Middle frontal gyrus (tissue), 1 donor: Measurements from ENCODE around the gene TOMT.

Source experiments
- DNase-seq: peaks from one replicate; pipeline ENCODE4 v3.0.0-alpha.2; 2015; ENCODE audit warnings: low spot score; ENCODE audit errors: extremely low spot score

The TOMT gene

DNA sequence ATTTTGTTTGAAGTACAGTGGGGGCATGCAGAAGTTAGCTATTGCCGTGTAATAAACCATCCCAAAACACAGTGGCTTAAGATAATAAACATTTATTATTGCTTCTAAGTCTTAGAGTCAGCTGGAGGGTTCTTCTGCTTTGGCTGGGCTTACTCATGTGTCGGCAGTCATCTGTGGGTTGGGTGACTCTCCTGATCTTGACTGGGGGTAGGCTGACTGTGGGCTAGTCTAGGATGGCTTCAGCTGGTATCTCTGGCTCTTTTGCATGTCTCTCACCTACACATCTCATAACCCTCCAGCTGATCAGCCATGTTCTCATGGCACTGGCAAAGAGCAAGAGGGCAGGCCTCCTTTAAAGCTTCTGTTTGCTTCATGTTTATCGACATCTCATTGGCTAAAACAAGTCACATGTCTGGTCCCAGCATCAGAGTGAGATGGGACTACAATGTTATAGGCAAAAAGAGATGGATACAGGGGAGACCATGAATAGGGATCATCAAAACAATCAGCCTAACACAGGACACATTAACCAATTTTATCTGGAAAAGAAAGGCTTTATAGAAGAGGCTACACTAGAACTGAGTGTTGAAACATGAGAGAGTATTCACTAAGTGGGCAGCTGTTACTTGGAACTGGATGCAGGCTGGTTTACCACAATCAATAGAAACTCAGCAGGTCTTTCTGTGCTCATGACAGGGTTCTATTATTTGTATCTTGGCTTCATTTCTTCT is 19.9 kb upstream of the TOMT start:
- peak; percentile 42 for DNase-seq

DNA sequence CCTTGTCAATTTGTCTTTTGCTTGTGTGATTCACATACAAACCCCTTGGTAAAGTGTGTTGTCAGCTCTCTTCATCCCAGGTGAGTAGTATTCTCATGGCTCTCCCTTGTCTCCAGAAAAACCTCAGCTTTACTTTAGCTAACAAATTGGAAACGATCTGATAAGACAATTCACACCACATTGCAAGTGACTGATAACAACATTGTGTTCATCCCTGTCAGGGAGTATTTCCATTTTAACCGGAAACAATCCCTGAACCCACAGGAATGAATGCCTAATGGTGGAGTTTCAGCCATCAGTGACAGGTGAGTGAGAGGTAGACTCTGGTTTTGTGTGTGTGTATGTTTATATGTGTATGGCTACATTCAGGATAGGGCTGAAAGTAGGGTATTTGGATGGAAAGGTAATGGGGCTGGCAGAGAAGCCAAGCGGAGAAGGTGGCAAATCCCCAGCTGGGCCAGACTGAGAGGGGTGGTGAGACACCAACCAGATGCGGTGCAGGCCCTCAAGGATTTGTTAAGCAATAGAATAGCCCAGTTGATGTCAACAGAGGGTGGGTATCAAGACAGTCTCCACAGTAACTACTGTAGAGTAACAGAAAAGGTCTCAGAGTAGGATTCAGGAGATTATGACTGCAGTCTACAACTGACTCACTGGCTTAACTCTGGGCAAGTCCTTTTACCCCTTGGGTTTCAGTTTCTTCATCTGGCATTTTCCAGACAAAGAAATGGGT is 17.5 kb upstream of the TOMT start:
- no peak for DNase-seq

DNA sequence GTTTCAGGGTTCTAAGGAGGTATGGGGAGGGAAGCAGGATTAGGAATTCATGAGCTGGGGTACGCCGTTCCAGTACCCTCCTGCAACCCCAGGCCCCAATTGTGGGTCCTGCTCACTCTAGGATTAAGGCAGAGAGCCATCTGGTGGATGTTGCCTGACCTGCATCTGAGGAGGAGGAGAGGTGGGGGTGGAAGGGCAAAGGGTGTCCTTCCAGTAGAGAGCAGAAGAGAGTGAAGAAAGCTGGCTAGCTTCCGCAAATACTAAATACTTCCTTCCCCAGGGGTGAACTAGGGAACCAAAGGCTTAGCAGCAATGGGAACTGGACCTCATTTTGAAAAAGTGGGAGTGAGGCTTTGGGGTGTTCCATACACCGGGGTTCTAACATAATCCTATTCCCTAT is 14.4 kb upstream of the TOMT start:
- no peak for DNase-seq

DNA sequence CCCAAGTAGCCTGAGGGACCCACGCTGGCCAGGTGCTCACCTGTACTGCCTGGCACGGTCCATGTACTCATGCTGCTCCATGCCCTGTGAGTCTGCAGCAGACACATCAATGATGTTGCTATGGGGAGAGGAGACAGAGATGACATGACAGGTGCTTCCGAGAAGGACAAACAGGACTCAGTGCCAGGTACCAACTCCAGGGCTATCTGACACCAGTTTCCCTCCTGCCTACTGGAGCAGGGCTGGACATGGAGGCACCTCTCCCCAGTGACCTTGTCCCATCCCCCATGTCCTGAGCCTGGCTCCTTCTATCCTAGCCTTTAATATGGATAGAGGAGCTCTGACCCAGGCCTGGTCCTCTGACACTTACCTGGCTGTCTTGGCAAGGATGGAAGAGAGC is 7.0 kb upstream of the TOMT start:
- no peak for DNase-seq

DNA sequence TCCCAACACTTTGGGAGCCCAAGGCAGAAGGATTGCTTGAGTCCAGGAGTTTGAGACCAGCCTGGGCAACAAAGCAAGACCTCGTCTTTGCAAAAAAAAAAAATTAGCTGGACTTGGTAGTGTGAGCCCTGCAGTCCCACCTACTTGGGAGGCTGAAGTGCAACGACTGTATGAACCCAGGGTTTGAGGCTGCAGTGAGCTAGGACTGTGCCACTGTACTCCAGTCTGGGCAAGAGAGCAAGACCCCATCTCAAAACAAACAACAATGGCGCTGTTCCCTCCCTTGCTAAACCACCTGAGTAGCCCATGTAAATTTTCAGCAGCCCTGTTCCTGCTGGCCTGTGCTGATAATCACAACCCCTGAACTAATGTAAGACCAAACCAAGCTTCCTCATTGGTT is 5.7 kb upstream of the TOMT start:
- DNase-seq, result no peak

DNA sequence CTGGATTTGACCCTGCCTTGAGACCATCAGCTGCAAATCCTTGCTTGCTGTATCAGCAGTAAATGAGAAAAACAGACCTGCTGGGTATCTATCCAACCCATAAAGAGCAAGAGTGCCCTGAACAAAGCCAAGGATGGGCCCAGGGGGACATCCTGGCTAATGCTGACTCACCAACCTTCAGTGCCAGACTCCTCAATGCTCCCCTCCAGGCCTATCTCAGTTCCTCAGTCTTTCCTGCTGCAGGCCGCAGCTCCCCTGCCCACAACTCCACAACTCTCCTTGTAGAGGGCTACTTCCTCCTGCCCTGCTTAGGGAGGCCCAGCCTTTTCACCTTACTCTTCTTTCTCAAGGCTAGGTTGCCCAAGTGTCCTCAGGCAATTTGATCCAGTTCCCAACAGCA is 5.3 kb upstream of the TOMT start:
- no peak for DNase-seq

DNA sequence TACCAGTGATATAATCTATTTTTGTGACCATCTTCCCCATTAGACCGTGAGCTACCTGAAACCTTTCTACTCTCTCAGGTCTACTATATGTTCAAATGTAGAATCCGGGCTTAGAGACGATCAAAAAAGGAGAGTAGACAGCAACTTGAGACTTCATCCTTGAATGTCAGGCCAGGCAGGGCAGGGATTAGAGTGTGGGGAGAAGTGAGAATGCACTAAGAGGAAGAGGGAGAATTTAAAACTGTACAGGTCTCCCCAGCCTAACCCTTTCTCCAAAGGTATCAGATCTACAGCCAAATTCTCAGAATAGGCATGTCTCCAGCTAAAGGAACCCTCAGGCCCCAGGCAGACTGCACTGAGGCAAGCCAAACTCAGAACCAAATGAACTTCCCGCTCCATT is 3.6 kb upstream of the TOMT start:
- no peak for DNase-seq

DNA sequence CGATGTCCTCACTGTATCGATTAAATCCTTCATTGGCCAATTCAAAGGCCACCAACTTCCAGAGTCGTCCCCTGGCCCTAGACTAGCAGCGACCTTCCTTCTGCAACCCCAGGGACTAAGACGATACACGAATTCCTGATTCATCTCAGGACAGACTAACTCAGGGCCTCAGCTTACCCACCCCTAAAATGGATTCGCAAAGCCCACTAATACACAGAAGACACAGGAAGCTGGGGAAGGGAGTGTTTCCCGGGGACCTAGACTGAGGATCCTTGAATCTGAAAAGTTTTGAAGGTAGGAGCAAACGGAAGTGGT is 3.1 kb upstream of the TOMT start:
- DNase-seq, result no peak

DNA sequence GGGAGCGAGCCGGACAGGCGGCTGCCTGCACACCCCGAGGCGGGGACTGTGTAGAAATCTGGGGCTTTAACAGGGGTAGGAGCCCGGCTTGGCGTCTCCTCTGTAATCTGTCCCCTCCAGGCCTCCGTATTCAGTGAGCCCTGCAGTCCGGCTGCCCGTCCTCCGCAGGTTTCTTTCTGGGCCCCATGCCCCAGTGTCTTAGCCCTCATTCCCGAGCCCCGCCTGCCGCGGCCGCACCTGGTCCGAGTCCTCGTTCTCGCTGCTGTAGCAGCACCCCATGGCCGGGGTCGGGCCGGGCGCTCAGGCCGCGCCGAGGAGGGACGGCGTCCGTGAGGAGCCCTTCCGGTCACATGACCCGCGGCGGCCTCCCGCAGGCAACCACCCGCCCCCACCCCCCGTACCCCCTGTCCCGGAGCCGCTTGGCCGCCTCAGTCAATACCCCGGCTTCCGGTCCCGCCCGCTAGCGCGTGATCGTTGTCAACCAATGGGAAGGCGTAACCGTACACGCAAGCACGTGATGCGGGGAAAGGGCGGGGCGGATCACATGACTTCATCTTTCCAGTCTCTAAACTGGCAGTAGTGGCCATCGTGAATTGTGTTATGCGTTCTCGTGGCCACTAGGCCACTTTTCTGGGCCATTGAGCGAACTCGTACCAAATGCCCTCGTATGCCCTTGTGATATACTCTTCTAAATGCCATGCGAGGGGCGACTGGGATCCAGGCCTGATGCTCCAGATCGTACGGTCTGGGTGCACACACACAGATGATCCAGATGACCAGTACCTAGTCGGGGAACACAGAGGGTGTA is 2.6 kb upstream of the TOMT start, which contains the start of gene LAMTOR1:
TSS of gene LAMTOR1 (minus strand) at position 352 of the 808 bp plus-strand sequence. CDS start at position 279, 73 bp downstream.
- peak; percentile 96 for DNase-seq

DNA sequence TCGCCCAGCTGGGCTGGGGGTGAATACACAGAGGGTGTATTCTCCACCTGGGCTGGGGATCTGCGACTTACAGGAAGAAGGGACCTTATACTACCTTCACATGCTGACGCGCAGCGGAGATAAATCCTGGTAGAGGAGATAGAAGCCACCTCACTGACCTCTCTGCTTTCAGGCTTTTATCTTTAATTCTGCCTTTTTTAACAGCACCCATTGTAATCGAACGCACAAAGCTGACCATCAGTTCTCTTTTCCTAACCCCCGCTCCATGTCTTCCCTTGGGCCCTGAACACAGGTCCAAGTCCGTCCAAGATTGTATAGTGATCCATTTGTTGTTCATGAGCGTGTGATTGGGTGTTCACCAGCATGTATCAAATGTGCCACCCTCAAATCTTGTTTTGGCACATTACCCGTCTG is 2.0 kb upstream of the TOMT start:
- DNase-seq, result no peak

DNA sequence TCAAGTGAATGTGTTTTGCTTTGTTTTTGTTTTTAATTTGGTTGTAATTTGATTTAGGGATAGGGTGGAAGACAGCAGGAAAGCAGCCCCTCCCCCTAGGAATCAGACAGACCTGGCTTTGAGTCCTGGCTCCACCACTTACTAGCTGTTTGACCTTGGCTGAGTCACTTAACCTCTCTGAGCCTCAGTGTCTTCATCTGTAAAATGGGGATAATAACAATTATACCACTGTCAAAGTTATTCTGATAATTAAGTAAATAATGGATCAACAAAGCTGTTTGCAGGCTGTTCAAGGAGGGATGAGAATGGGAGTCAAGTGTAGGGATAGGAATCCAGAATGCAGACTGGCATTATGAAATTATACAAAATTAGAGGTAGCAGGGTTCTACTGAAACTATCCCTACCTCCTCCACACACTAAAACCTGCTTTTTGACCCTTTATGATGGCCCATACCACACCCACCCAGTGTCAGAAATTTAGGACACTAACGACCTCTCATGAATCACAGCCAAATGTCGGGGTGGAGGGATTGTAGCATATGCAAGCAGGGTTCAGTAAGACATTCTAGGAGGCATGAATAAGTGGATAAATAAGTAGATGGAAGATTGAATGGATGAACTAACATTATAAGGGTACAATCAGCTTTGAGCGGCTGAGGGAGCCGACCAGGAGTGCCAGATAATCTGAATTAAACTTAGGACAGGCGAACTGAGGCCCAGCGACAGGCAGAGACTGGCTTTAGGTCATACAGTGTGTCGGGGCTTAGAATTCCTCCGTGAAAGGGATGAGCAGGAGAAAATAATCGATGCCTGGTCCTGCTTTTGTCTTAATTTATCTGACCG is 5.8 kb downstream of the TOMT start:
- DNase-seq, result no peak

DNA sequence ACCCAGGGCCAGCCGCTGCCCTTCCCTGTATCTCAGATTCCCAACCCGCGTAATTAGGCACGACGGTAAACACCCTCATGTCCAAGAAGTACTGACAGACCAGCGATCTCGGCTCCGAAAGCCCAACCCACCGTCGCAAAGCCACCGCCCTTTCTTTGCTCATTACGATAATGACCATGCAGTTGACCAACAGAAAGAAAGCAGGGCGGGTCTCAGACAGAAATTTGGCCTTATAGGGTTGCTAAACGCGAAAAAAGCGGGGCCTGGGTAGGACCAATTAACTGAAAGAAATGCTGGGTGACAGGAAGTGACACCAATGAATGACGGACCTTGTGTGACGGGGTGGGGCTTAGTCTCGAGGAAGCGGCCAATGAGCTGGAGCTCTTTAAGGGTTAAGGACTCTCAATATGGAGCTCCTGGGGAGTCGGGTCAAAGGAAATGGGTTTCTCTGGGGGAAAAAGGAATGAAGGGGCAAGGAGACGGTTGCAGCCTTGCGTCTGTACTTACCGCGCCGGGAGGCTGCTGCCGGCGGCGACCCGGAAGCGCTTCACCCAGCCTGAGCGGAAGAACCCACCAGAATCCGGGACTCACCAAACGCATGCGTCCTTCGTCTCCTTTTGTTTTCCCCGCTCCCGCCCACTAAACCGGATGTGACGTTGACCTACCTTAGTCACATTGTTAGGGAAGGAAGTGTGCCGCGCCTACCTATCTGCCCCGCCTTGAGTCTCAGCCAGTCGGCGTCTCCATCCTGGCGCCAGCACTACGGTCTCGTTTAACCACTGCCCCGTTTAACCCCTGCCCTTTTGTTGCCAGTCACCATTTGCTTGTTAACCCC is 6.6 kb downstream of the TOMT start, which contains the start of gene ANAPC15:
TSS of gene ANAPC15 (minus strand) at position 553 of the 835 bp plus-strand sequence. CDS start 1,419 bp downstream, outside the sequence.
- peak; percentile 100 for DNase-seq

DNA sequence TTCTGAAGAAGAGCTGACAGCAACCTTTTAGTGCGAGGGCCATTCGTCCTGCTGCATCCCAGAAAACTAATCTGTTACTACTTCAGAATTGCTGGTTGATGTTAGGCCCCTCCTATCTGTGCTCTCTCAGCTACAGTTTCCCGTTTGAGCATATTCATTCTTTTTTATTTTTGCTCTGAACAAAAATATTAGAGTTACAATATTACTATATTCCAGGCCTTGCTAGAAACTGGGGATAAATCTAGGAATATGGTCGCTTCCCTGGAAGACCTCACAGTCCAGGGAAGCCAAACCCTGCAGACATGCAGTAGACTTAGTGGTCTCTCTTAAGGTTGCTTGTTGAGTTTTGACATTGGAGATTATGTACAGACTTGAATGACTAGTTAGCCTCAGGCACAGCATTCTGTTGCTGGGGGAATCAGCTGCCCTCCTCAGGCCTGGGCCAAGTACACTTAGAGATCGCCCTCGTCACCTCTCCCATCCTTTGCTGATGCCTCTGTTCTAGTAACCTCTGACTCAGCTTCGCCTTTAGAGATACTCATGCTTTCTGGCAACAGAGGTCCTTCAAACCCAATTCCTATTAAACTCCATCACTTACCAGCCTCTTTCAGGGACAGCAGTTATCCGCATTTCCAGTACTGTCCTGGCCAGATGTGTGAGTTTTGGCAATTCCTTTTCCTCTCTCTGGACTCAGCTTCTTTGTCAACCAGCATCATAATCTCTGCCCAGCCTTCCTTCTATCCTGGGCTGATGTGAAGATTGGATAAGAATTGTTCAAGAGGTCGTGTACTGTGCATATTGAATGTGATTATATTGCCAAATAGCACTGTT is 7.5 kb downstream of the TOMT start:
- no peak for DNase-seq

DNA sequence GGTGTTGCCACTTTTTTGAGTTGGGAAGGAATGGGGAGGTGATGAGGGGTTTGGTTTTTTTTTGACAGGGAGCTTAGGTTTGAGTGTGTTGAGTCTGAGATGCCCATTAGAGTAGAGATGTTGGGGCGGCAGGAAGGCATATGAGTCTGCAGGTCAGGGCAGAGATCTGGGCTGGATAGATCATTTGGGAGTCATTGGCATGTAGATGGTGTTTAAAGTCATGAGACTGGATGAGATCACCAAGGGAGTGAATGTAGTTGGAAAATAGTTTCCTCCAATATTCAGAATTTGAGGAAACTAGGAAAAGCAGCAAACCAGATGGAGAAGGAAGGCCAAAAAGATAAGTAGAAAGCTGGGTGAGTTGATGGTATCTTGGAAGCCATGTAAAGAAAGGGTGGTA is 8.8 kb downstream of the TOMT start:
- DNase-seq, result no peak

DNA sequence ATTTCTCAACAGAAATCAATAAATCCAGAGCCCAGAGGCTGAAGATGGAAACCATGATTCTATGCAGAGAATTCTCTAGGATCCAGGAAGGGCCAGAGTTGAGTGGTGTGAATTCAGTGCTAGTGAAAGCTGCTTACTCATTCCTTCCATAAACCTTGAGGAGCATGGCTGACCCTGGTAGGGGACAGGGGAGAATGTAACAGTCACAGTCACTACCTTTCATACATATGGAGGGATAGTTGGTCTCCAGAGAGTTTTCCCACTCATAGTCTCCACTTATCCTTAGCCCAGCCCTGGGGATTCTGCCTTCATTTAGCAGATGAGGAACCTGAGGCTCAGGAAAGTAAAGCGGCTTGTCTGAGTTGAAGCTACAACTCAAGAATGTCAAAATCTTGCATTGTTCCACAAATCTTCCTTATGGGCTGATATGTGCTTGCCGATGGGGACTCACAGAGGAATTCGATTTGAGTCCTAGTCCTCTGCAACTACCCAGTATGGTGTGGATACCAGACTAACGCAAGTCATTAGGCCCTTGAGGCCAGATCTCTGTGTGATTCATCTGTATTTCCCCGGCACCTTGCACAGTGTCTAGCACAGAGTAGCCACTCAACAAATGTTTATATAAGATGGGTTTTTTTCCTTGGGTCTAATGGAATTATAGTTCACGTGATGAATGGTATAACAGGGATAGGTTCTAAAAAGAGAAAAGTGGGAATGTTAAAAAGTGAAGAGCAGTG is 10.5 kb downstream of the TOMT start:
- DNase-seq, result no peak

DNA sequence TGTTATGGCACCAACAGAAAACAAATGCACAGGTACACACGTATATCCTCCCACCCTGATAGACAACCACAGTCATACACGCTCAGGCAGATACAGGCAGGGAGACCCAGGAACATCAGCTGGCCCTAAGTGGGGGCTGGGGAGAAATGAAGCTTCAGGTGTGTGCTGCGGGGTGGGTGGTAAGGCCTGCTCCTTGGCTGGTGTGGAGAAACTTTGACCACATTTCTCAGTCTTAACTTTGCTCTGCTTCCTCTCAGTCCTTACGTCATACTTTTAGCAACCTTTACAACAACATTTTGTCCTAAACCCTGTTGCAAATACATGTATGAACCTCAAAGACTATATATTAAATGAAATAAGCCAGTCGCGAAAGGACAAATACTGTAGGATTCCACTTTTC is 13.5 kb downstream of the TOMT start:
- DNase-seq, result no peak

DNA sequence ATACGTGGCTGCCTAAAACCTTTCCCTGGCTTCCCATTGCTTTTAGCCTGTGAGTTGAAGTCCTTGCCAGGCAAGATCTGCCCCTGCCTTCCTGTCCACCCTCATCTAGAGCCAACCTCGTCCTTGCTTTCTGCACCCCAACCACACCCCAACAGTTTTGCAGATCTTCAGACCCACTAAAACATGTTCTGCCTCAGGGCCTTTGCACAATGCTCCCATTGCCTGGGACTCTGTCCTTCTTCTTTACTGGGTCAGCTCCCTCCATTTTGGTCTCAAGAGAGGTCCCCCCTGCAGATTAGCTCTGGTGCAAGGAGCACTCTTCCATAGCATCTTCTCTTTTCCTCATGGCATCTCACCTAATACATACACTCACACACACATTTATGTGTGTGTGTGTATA is 15.2 kb downstream of the TOMT start:
- DNase-seq, result no peak

DNA sequence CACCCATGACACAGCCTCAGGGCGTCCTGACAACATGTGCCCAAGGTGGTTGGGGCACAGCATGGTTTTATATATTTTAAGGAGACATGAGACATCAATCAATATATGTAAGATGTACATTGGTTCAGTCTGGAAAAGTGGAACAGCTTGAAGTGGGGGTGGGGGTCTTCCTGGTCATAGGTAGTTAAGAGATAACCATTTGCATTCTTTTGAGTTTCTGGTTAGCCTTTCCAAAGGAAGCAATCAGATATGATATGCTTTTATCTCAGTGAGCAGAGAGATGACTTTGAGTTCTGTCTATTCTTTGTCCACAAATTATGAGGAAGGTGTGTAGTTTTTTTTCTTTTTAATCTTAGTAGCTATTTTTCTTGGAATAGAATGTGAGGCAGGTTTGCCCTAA is 16.9 kb downstream of the TOMT start:
- DNase-seq, result no peak
